HL-60 (cell line): ENCODE measurements around the gene ITGBL1.

Experiments used
- DNase-seq, 2 experiments: peaks; one replicate each; pipeline ENCODE4 v3.0.0-alpha.2; 2010 to 2020; ENCODE audit warnings: low read depth in 1 of 2, low spot score in 1 of 2
- H3K27ac ChIP-seq: fragments of 250-450 bp; sonication (Bioruptor Pico); replicated peaks from 2 replicates; pipeline ENCODE4 v1.5.1; 2020; ENCODE audit warnings: mild to moderate bottlenecking, moderate library complexity
- H3K27me3 ChIP-seq: fragments of 250-450 bp; sonication (Bioruptor Pico); 2 replicates; pipeline ENCODE4 v1.5.1; 2021; ENCODE audit warnings: mild to moderate bottlenecking, moderate library complexity; ENCODE audit not compliant: insufficient read depth, poor library complexity, severe bottlenecking
- H3K4me3 ChIP-seq: replicated peaks from 2 replicates; pipeline ENCODE4 v1.5.1; 2011; ENCODE audit warnings: mild to moderate bottlenecking, control low read depth, low read length; ENCODE audit not compliant: insufficient read depth
- GABPA ChIP-seq: IDR thresholded peaks from 2 replicates; pipeline ENCODE4 v1.6.1; 2012; ENCODE audit warnings: low read depth
- POLR2AphosphoS5 ChIP-seq: IDR thresholded peaks from 2 replicates; pipeline ENCODE4 v1.6.1; 2012; ENCODE audit warnings: low read depth
- SPI1 ChIP-seq: IDR thresholded peaks from 2 replicates; pipeline ENCODE4 v1.6.1; 2012; ENCODE audit warnings: low read depth, mild to moderate bottlenecking, borderline replicate concordance
- TF ChIP-seq, protein P1 (sequence below): IDR thresholded peaks from 2 replicates; pipeline ENCODE4 v1.6.1; 2012; ENCODE audit warnings: low read depth; ENCODE audit not compliant: insufficient replicate concordance
- TF ChIP-seq, protein P2 (sequence below): IDR thresholded peaks from one replicate; pipeline ENCODE4 v1.5.1; 2011; ENCODE audit warnings: low read length, control low read depth, inconsistent platforms; ENCODE audit not compliant: insufficient read depth

ITGBL1 gene

DNA sequence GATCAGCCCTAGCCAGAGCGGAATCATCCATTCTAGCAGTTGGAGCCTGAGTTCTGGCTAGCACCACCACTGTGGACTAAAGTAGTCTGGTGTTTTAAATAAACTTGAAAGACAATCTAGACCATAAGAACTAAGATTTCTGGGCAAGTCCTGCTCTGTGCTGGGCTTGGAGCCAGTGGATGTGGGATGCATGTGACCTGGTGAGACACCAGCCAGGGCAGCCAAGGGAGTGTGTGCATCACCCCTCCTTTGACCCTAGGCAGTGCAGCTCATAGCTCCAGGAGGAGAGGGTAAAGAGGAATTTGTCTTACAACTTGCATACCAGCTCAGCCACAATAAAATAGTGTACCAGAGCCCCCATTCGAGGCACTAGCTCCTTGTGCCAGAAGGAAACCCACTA, 21.0 kb downstream of the ITGBL1 start:
- Histone ChIP-seq H3K4me3 (no peak overlapping the region), H3K27me3 (no peaks in the 10 kb centered on the region), H3K27ac (no peak overlapping the region)
- TF ChIP-seq, protein P1, sequence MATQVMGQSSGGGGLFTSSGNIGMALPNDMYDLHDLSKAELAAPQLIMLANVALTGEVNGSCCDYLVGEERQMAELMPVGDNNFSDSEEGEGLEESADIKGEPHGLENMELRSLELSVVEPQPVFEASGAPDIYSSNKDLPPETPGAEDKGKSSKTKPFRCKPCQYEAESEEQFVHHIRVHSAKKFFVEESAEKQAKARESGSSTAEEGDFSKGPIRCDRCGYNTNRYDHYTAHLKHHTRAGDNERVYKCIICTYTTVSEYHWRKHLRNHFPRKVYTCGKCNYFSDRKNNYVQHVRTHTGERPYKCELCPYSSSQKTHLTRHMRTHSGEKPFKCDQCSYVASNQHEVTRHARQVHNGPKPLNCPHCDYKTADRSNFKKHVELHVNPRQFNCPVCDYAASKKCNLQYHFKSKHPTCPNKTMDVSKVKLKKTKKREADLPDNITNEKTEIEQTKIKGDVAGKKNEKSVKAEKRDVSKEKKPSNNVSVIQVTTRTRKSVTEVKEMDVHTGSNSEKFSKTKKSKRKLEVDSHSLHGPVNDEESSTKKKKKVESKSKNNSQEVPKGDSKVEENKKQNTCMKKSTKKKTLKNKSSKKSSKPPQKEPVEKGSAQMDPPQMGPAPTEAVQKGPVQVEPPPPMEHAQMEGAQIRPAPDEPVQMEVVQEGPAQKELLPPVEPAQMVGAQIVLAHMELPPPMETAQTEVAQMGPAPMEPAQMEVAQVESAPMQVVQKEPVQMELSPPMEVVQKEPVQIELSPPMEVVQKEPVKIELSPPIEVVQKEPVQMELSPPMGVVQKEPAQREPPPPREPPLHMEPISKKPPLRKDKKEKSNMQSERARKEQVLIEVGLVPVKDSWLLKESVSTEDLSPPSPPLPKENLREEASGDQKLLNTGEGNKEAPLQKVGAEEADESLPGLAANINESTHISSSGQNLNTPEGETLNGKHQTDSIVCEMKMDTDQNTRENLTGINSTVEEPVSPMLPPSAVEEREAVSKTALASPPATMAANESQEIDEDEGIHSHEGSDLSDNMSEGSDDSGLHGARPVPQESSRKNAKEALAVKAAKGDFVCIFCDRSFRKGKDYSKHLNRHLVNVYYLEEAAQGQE: no peak
- TF ChIP-seq POLR2AphosphoS5 (no peak), SPI1 (no peak), GABPA (no peak)
- TF ChIP-seq, protein P2, sequence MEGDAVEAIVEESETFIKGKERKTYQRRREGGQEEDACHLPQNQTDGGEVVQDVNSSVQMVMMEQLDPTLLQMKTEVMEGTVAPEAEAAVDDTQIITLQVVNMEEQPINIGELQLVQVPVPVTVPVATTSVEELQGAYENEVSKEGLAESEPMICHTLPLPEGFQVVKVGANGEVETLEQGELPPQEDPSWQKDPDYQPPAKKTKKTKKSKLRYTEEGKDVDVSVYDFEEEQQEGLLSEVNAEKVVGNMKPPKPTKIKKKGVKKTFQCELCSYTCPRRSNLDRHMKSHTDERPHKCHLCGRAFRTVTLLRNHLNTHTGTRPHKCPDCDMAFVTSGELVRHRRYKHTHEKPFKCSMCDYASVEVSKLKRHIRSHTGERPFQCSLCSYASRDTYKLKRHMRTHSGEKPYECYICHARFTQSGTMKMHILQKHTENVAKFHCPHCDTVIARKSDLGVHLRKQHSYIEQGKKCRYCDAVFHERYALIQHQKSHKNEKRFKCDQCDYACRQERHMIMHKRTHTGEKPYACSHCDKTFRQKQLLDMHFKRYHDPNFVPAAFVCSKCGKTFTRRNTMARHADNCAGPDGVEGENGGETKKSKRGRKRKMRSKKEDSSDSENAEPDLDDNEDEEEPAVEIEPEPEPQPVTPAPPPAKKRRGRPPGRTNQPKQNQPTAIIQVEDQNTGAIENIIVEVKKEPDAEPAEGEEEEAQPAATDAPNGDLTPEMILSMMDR: no peak
- no peak for DNase-seq

DNA sequence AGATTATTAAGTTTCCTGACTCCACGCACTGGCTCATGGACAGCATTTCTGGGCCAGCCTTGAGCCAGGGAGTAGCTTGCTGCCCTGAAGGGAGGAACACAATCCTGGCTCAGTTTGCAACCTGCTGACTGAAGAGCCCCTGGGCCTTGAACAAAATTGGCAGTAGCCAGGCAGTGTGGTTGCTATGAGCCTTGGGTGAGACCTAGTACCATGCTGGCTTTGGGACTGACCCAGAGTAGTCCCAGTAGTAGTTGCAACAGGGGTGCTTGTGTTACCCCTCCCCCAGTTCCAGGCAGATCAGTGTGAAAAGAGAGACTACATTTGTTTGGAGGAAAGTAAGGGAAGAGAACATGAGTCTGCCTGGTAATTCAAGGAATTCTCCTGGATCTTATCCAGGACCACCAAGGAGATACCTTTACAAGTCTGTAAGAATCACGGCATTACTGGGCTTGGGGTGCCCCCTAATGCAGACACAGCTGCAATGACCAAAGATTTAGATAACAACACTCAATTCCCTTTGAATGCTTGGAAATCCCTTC, 22.0 kb downstream of the ITGBL1 start:
- DNase-seq: no peak
- Histone ChIP-seq H3K27ac (no peak overlapping the region), H3K4me3 (no peak overlapping the region), H3K27me3 (no peaks in the 10 kb centered on the region)
- TF ChIP-seq SPI1 (no peak), POLR2AphosphoS5 (no peak), GABPA (no peak)
- TF ChIP-seq, protein P1: no peak
- TF ChIP-seq, protein P2: no peak

DNA sequence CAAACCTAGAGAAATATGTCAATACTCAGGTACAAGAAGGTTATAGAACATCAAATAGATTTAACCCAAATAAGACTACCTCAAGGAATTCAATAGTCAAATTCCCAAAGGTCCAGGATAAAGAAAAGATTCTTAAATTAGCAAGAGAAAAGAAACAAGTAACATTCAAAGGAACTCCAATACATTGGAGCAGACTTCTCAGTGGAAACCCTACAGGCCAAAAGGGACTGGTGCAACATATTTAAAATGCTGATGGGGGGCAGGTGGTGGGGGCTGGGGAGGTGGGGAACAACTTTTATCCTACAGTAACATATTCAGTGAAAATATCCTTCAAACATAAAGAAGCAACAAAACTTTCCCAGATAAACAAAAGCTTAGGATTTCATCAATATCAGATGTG, 23.1 kb downstream of the ITGBL1 start:
- Histone ChIP-seq H3K4me3 (no peak overlapping the region), H3K27ac (no peak overlapping the region), H3K27me3 (no peaks in the 10 kb centered on the region)
- no peak for DNase-seq
- TF ChIP-seq, protein P1: no peak
- no peak for TF ChIP-seq GABPA

DNA sequence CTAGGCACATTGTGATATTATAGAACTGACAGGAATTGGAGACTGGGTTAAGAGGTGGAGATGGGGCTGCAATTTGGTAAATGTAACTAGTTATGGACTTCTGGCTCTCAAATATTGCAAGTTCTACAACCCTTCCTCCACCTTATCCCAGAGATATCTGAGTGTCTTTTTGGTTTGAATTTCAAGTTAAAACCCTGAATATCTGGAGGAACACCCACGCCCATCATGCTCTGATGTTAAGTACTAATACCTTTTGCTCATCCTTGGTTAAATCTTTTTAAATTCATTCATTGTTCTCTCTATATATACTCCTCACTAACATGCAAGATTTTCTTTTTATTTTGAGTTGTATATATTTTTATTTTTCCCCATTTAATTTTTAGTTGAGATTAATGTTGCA, 28.9 kb downstream of the ITGBL1 start:
- H3K27ac ChIP-seq: no peak overlapping the region
- no peaks in the 10 kb centered on the region for H3K27me3 ChIP-seq
- no peak for DNase-seq
- TF ChIP-seq GABPA: no peak
- TF ChIP-seq, protein P1: no peak
- no peak for TF ChIP-seq SPI1
- no peak for TF ChIP-seq POLR2AphosphoS5
- TF ChIP-seq, protein P2: no peak
- H3K4me3 ChIP-seq: no peak overlapping the region
